ENCODE data around the gene SUMO1. TPM values are rescaled to one million over a fixed set of nuclear protein-coding genes. Genes with fewer than 3 reads are reported as not detected.

The SUMO1 gene
- total and polyA plus RNA-seq, 2 of the 4 experiments (the other 2 are of a cell fraction), result 72.3 to 90.0 TPM

- Histone ChIP-seq H4K5ac (ENCODE audit: low read depth, low read length) (peak overlapping the region; percentile 71; the same call in 1 of the 2 replicates), H3K27ac (ENCODE audit: insufficient read depth, low read length) (no peak overlapping the region), H3K23ac (ENCODE audit: low read depth, low read length) (peak overlapping the region; percentile 64; the same call in 1 of the 2 replicates), H3K9ac (ENCODE audit: low read depth, low read length) (no peak overlapping the region; the same call in 1 of the 2 replicates), H3K9me3 (ENCODE audit: control insufficient read depth, insufficient read depth, low read length) (no peaks in the 10 kb centered on the region), H3K4me1 (ENCODE audit: control insufficient read depth, insufficient read depth, low read length) (peaks cover 13% of the 10 kb centered on the region), H2AFZ (replicated peaks; ENCODE audit: low read length, poor library complexity) (no peak overlapping the region), H3K4me3 (ENCODE audit: insufficient read depth, low read depth, low read length) (no peak overlapping the region), H3K56ac (ENCODE audit: extremely low read depth, insufficient read depth, low read length) (no peak overlapping the region), H3K14ac (replicated peaks; ENCODE audit: low read depth, low read length) (no peak overlapping the region), H4K91ac (ENCODE audit: insufficient read depth, low read depth, low read length) (no peak overlapping the region; the same call in 1 of the 2 replicates), H2BK15ac (ENCODE audit: low read depth, low read length) (peak overlapping the region; percentile 70; the same call in 1 of the 3 replicates), H3K9me1 (ENCODE audit: insufficient read depth, low read length) (peaks cover 2% of the 10 kb centered on the region; the same call in 1 of the 2 replicates), H2AK5ac (ENCODE audit: low read depth, low read length) (no peak overlapping the region), H4K20me1 (ENCODE audit: insufficient read depth, low read length) (no peaks in the 10 kb centered on the region), H2BK120ac (ENCODE audit: low read depth, low read length) (peak overlapping the region; percentile 47), H4K8ac (ENCODE audit: low read depth in 2 of 2, low read length in 2 of 2) (peak overlapping the region; percentile 37 to 46; a peak in 2 of 4 replicates), H3K27me3 (ENCODE audit: control insufficient read depth, insufficient read depth, low read length) (no peaks in the 10 kb centered on the region), H3K18ac (ENCODE audit: low read depth, low read length) (peak overlapping the region; percentile 76; the same call in 1 of the 2 replicates), H2BK5ac (ENCODE audit: low read depth, low read length, poor library complexity, severe bottlenecking) (peak overlapping the region; percentile 40), H3K4me2 (ENCODE audit: low read depth, low read length) (peak overlapping the region; percentile 64), H3K36me3 (ENCODE audit: control insufficient read depth, insufficient read depth, low read length) (no peaks in the 10 kb centered on the region), H2BK20ac (ENCODE audit: low read depth, low read length) (peak overlapping the region; percentile 50; the same call in 1 of the 2 replicates), H2AK9ac (replicated peaks; ENCODE audit: low read depth, low read length, poor library complexity) (no peak overlapping the region), H3K79me1 (ENCODE audit: low read depth in 1 of 2, low read length in 2 of 2) (no peaks in the 10 kb centered on the region), H3K4ac (ENCODE audit: low read depth, low read length) (peak overlapping the region; percentile 61; the same call in 1 of the 2 replicates)
- CTCF ChIA-PET, result no interaction called here
- intact Hi-C loops (cut with micrococcal nuclease) (no loop called here), dilution Hi-C loops (cut with HindIII; ENCODE audit: low sequenced_read_pairs, unreplicated experiment) (no loop called here), in situ Hi-C loops (cut with MboI; ENCODE audit: low sequenced_read_pairs) (no loop called here)
- no TSS peak for BruUV-seq (replicated peaks)
- DNase-seq, result peak; percentile 59
- TF ChIP-seq RFX5 (IDR thresholded peaks at IDR 0.05; ENCODE audit: low read depth, low read length), result no peak
- peak; percentile 59 for ATAC-seq (ENCODE audit: low read depth)
- POLR2A ChIA-PET (ENCODE audit: unreplicated experiment), result no interaction called here
- no CpG with 5 or more reads among the region's 6 CpGs for WGBS, 2 experiments (ENCODE audit: extremely low coverage in 2 of 2, insufficient read length in 1 of 2)
Observed at GRCh38 chr2:202172439-202173211, 65.8 kb downstream of the SUMO1 start.

All from IMR-90 (cell line).